ENCODE results near the gene HDAC7. TPM values are rescaled to one million over a fixed set of nuclear protein-coding genes. Genes with fewer than 3 reads are reported as not detected.

Gene HDAC7
- total and polyA plus RNA-seq, 2 experiments from 2014 or later: 19.0 to 41.2 TPM

DNA sequence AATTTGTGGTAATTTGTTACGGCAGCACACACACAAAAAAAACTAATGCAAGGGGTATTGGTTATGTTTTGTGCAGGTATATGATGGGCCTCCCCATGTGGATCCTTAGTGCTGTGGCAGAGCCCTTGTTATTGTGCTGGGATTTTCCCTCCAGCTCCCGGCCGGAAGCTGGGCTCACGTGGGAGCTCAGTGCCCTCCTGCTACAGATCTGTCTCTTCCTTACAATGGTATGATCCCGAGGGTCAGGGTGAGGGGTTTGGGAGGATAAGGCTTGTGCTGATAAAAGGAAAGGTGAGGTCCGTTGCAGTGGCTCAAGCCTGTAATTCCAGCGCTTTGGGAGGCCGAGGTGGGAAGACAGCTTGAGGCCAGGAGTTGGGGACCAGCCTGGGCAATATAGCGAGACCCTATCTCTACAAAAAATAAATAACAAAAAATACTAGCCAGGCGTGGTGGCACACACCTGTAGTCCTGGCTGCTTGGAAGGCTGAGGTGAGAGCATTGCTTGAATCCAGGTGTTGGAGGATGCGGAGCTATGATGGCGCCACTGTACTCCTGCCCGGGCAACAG, 47.5 kb downstream of the HDAC7 start:
- H3K9me3 ChIP-seq (ENCODE audit: low read depth): no peaks in the 10 kb centered on the region
- no peak for DNase-seq (ENCODE audit: low spot score)
- TF ChIP-seq, protein P1, sequence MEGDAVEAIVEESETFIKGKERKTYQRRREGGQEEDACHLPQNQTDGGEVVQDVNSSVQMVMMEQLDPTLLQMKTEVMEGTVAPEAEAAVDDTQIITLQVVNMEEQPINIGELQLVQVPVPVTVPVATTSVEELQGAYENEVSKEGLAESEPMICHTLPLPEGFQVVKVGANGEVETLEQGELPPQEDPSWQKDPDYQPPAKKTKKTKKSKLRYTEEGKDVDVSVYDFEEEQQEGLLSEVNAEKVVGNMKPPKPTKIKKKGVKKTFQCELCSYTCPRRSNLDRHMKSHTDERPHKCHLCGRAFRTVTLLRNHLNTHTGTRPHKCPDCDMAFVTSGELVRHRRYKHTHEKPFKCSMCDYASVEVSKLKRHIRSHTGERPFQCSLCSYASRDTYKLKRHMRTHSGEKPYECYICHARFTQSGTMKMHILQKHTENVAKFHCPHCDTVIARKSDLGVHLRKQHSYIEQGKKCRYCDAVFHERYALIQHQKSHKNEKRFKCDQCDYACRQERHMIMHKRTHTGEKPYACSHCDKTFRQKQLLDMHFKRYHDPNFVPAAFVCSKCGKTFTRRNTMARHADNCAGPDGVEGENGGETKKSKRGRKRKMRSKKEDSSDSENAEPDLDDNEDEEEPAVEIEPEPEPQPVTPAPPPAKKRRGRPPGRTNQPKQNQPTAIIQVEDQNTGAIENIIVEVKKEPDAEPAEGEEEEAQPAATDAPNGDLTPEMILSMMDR (IDR thresholded peaks at IDR 0.05; ENCODE audit: poor library complexity): no peak
- TF ChIP-seq EZH2phosphoT487 (IDR thresholded peaks at IDR 0.05; ENCODE audit: low read depth, severe bottlenecking, unreplicated experiment): no peak
- no peak for TF ChIP-seq EZH2 (IDR thresholded peaks at IDR 0.05; ENCODE audit: borderline replicate concordance)
- H3K36me3 ChIP-seq (replicated peaks; ENCODE audit: insufficient read depth, low read depth): no peaks in the 10 kb centered on the region
- peak overlapping the region; percentile 89 for H2AFZ ChIP-seq
- WGBS (ENCODE audit: low lambda C conversion rate, missing lambda C conversion rate): 79% methylated on average over 13 of the region's 13 CpGs
- H3K4me2 ChIP-seq: peak overlapping the region; percentile 83
- no peaks in the 10 kb centered on the region for H3K9me2 ChIP-seq (replicated peaks; ENCODE audit: insufficient read depth)
- no peak overlapping the region for H3K27ac ChIP-seq
- H3K79me2 ChIP-seq: peaks cover 3% of the 10 kb centered on the region
- no peaks in the 10 kb centered on the region for H3K27me3 ChIP-seq
- H3K4me3 ChIP-seq: no peak overlapping the region
- H3K4me1 ChIP-seq (ENCODE audit: insufficient read depth): peaks cover 9% of the 10 kb centered on the region
- no peaks in the 10 kb centered on the region for H4K20me1 ChIP-seq (ENCODE audit: insufficient read depth, poor library complexity, severe bottlenecking)

DNA sequence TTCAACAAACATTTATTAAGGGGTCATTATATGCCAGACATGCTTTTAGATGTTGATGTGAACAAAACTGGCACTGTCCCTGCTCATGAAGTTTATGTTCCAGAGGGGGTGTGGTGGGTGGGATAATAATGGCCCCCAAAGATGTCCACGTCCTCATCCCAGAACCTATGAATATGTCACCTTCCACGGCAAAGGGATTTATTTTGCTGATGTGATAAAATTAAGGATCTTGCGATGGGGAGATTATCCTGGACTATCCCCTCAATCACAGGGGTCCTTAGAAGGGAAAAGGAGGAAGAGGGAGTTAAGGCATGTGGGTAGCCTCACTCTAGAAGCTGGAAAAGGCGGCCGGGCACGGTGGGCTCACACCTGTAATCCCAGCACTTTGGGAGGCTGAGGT, 48.4 kb downstream of the HDAC7 start:
- H3K4me1 ChIP-seq (ENCODE audit: insufficient read depth): peaks cover 9% of the 10 kb centered on the region
- 86% methylated on average over 6 of the region's 6 CpGs for WGBS (ENCODE audit: low lambda C conversion rate, missing lambda C conversion rate)
- TF ChIP-seq EZH2 (IDR thresholded peaks at IDR 0.05; ENCODE audit: borderline replicate concordance) (no peak), EZH2phosphoT487 (IDR thresholded peaks at IDR 0.05; ENCODE audit: low read depth, severe bottlenecking, unreplicated experiment) (no peak)
- TF ChIP-seq, protein P1 (IDR thresholded peaks at IDR 0.05; ENCODE audit: poor library complexity): no peak
- no peaks in the 10 kb centered on the region for H3K9me3 ChIP-seq (ENCODE audit: low read depth)
- H3K4me2 ChIP-seq: no peak overlapping the region
- no peak overlapping the region for H3K4me3 ChIP-seq
- no peaks in the 10 kb centered on the region for H3K36me3 ChIP-seq (replicated peaks; ENCODE audit: insufficient read depth, low read depth)
- peaks cover 3% of the 10 kb centered on the region for H3K79me2 ChIP-seq
- H3K9me2 ChIP-seq (replicated peaks; ENCODE audit: insufficient read depth): no peaks in the 10 kb centered on the region
- H2AFZ ChIP-seq: no peak overlapping the region
- DNase-seq (ENCODE audit: low spot score): no peak
- H4K20me1 ChIP-seq (ENCODE audit: insufficient read depth, poor library complexity, severe bottlenecking): no peaks in the 10 kb centered on the region
- no peaks in the 10 kb centered on the region for H3K27me3 ChIP-seq
- no peak overlapping the region for H3K27ac ChIP-seq

DNA sequence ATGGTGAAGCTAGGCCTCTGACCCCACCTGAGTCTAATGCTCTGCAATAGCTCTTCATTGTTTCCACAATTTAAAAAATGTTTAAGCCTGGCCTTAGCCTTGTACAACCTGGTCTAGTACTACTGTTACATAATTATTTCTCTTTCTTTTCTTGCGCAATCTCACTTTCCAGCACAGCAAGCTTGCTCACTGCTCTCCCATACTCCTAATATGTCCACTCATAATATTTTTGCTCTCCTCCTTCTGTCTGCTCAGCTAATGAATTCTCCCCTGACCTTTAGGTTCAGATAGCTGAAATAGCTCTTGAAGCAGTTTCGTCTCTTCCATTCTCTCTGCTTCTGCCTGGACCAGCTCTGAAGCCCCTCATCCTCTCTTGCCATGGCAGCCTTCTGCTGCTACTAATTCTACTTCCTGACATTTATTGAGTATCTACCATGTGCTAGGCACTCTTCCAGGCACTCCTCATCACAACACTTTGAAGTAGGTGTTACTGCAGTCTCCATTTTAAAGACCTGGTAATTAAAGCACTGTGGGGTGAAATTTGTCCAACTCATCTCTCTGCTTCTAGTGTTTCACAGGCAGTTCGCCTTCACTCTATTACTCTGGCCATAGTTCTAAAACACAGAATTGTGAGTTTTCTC, 49.5 kb downstream of the HDAC7 start:
- Histone ChIP-seq H3K9me3 (ENCODE audit: low read depth) (no peaks in the 10 kb centered on the region), H3K9me2 (replicated peaks; ENCODE audit: insufficient read depth) (no peaks in the 10 kb centered on the region), H3K4me1 (ENCODE audit: insufficient read depth) (peaks cover 9% of the 10 kb centered on the region), H3K36me3 (replicated peaks; ENCODE audit: insufficient read depth, low read depth) (no peaks in the 10 kb centered on the region), H2AFZ (no peak overlapping the region), H3K79me2 (peaks cover 3% of the 10 kb centered on the region), H3K27ac (no peak overlapping the region), H3K4me3 (no peak overlapping the region), H3K27me3 (no peaks in the 10 kb centered on the region), H4K20me1 (ENCODE audit: insufficient read depth, poor library complexity, severe bottlenecking) (no peaks in the 10 kb centered on the region), H3K4me2 (no peak overlapping the region)
- TF ChIP-seq EZH2phosphoT487 (IDR thresholded peaks at IDR 0.05; ENCODE audit: low read depth, severe bottlenecking, unreplicated experiment) (no peak), EZH2 (IDR thresholded peaks at IDR 0.05; ENCODE audit: borderline replicate concordance) (no peak)
- TF ChIP-seq, protein P1 (IDR thresholded peaks at IDR 0.05; ENCODE audit: poor library complexity): no peak
- WGBS (ENCODE audit: low lambda C conversion rate, missing lambda C conversion rate): 82% methylated on average over 3 of the region's 3 CpGs
- DNase-seq (ENCODE audit: low spot score): peak; percentile 53

Measured in hepatocyte (in vitro differentiated cells).